Stomach (tissue), 9 donors: ENCODE results near the gene ULK4. TPM values are rescaled to one million over a fixed set of nuclear protein-coding genes. Genes with fewer than 3 reads are reported as not detected.
A peak's percentile ranks its signal among the peaks of the same experiment; 100 is the strongest.

ENCODE experiments used
- DNase-seq, 2 donors: peaks; one replicate each; pipeline versions ENCODE4 v3.0.0 to v3.0.0-alpha.2; 2013 to 2019
- H3K27ac ChIP-seq, 5 donors: fragments of 200-600 bp in 4 of 5; sonication (generic) in 4 of 5; one replicate each; pipeline ENCODE4 v1.5.1; 2013 to 2019; ENCODE audit warnings: mild to moderate bottlenecking in 1 of 5, moderate library complexity in 1 of 5
- H3K27me3 ChIP-seq, 3 donors: fragments of 200-600 bp; sonication (generic); one replicate each; pipeline ENCODE4 v1.5.1; 2017 to 2019; ENCODE audit warnings: mixed run types in 1 of 3
- H3K36me3 ChIP-seq, 4 donors: fragments of 200-600 bp; sonication (generic); 1 replicate in 3 of 4; 2 replicates in 1 of 4; pipeline ENCODE4 v1.5.1; 2016 to 2019
- H3K4me1 ChIP-seq, 4 donors: fragments of 200-600 bp; sonication (generic); one replicate each; pipeline ENCODE4 v1.5.1; 2016 to 2019
- H3K4me3 ChIP-seq, 4 donors: fragments of 200-600 bp; sonication (generic) in 3 of 4; one replicate each; pipeline ENCODE4 v1.5.1; 2016 to 2019; ENCODE audit warnings: mild to moderate bottlenecking in 1 of 4
- H3K9me3 ChIP-seq, 4 donors: fragments of 200-600 bp; sonication (generic); one replicate each; pipeline ENCODE4 v1.5.1; 2016 to 2019
- CTCF ChIP-seq, 7 experiments: fragments of 450-650 bp in 4 of 7; fragments of 200-600 bp in 3 of 7; sonication (generic) in 3 of 7; IDR thresholded peaks; one replicate each; pipeline ENCODE4 v1.5.1; 2016 to 2019; ENCODE audit warnings: antibody characterized with exemption in 7 of 7, control low read depth in 2 of 7, mild to moderate bottlenecking in 1 of 7
- EP300 ChIP-seq: sonication (generic); formaldehyde crosslinking; IDR thresholded peaks from one replicate; pipeline ENCODE4 v1.6.1; 2017; ENCODE audit warnings: antibody characterized with exemption
- POLR2A ChIP-seq, 4 donors: fragments of 450-650 bp; IDR thresholded peaks; one replicate each; pipeline ENCODE4 v1.6.1; 2016; ENCODE audit warnings: antibody characterized with exemption in 4 of 4, control low read depth in 2 of 4, mild to moderate bottlenecking in 1 of 4, moderate library complexity in 1 of 4
- POLR2AphosphoS5 ChIP-seq, 3 donors: sonication (generic); formaldehyde crosslinking; IDR thresholded peaks; one replicate each; pipeline ENCODE4 v1.6.1; 2016; ENCODE audit warnings: antibody characterized with exemption in 3 of 3
- WGBS, 5 donors: extraction: QIAGEN DNeasy Blood & Tissue Kit in 3 of 5; methylation state at CpG; one replicate each; pipeline versions ENCODE4 v1.1.5 to v1.1.7; 2013 to 2018; 5-methylcytosine and 5-hydroxymethylcytosine counted together
- intact Hi-C: fragments of 100-400 bp; cut with DNase I; formaldehyde crosslinking; loops from one replicate; pipeline ENCODE4 v1.15.1; 2023; ENCODE audit warnings: low total_unique reads
- polyA plus RNA-seq, 3 donors: library from polyadenylated mRNA; stranded (reverse); fragments of 200-250 nt; gene quantifications; one replicate each; pipeline ENCODE4 v1.2.3, GENCODE V29; 2013
- total RNA-seq, 5 donors: library from RNA; depleted of rRNA; stranded (reverse); fragments of >200 nt; gene quantifications; one replicate each; pipeline versions ENCODE4 v1.1.0 to v1.2.3, GENCODE V29; 2014 to 2016
- donor health status: healthy with polysubstance abuse.
- donor health status: Bipolar disorder and iron deficiency.
- donor health status: healthy.

Gene ULK4
- total and polyA plus RNA-seq, 8 donors, result 1.6 to 150 (median 7.4) TPM

- intact Hi-C loops, result no loop called here
- Histone ChIP-seq H3K4me3 (no peak overlapping the region), H3K4me1 (no peaks in the 10 kb centered on the region), H3K27ac (no peak overlapping the region), H3K9me3 (no peaks in the 10 kb centered on the region), H3K36me3 (no peaks in the 10 kb centered on the region), H3K27me3 (no peaks in the 10 kb centered on the region)
- 93 to 100% (median 97%) methylated on average over 2 of the region's 2 CpGs for WGBS, 5 donors
- no peak for DNase-seq
- TF ChIP-seq EP300 (no peak), CTCF (IDR thresholded peaks at IDR 0.05) (no peak), POLR2AphosphoS5 (IDR thresholded peaks at IDR 0.05) (no peak), POLR2A (IDR thresholded peaks at IDR 0.05) (no peak)
These were observed 646.8 kb downstream of the ULK4 start for GRCh38 chr3:41315126-41315525.

- WGBS, 5 donors, result 93 to 97% (median 95%) methylated on average over 2 of the region's 2 CpGs
- no peak for DNase-seq
- TF ChIP-seq EP300, result no peak
- no peak for TF ChIP-seq POLR2AphosphoS5 (IDR thresholded peaks at IDR 0.05)
- TF ChIP-seq POLR2A (IDR thresholded peaks at IDR 0.05), result no peak
- Histone ChIP-seq H3K9me3 (no peaks in the 10 kb centered on the region), H3K4me1 (peaks cover 0 to 8% (median 0%) of the 10 kb centered on the region in 4 donors), H3K4me3 (no peak overlapping the region), H3K27me3 (no peaks in the 10 kb centered on the region), H3K36me3 (no peaks in the 10 kb centered on the region), H3K27ac (no peak overlapping the region)
- intact Hi-C loops, result no loop called here
These were observed 653.8 kb downstream of the ULK4 start for GRCh38 chr3:41308119-41308518.

GRCh38 chr3:41307065-41307464, 654.8 kb downstream of the ULK4 start:
- TF ChIP-seq POLR2AphosphoS5 (IDR thresholded peaks at IDR 0.05) (no peak), EP300 (no peak), POLR2A (IDR thresholded peaks at IDR 0.05) (no peak), CTCF (IDR thresholded peaks at IDR 0.05) (no peak)
- no peak for DNase-seq
- intact Hi-C loops, result no loop called here
- no peak overlapping the region for H3K27ac ChIP-seq
- H3K27me3 ChIP-seq, result no peaks in the 10 kb centered on the region
- peaks cover 0 to 8% (median 0%) of the 10 kb centered on the region in 4 donors for H3K4me1 ChIP-seq
- H3K9me3 ChIP-seq, result no peaks in the 10 kb centered on the region
- no peaks in the 10 kb centered on the region for H3K36me3 ChIP-seq
- H3K4me3 ChIP-seq, result no peak overlapping the region
- 63 to 78% (median 76%) methylated on average over 2 of the region's 2 CpGs for WGBS, 5 donors

GRCh38 chr3:41304593-41304992, 657.3 kb downstream of the ULK4 start:
- peak in 1 of 2 donors; percentile 38 for DNase-seq
- Histone ChIP-seq H3K9me3 (no peaks in the 10 kb centered on the region), H3K36me3 (no peaks in the 10 kb centered on the region), H3K4me3 (no peak overlapping the region), H3K4me1 (peaks cover 0 to 8% (median 0%) of the 10 kb centered on the region in 4 donors), H3K27ac (no peak overlapping the region), H3K27me3 (no peaks in the 10 kb centered on the region)
- WGBS, 5 donors, result 36 to 75% (median 65%) methylated on average over 2 of the region's 2 CpGs
- no peak for TF ChIP-seq CTCF (IDR thresholded peaks at IDR 0.05)
- no peak for TF ChIP-seq POLR2AphosphoS5 (IDR thresholded peaks at IDR 0.05)
- TF ChIP-seq EP300, result no peak
- no peak for TF ChIP-seq POLR2A (IDR thresholded peaks at IDR 0.05)
- intact Hi-C loops, result no loop called here

- no peak overlapping the region for H3K4me3 ChIP-seq
- peaks cover 0 to 8% (median 0%) of the 10 kb centered on the region in 4 donors for H3K4me1 ChIP-seq
- intact Hi-C loops, result no loop called here
- H3K9me3 ChIP-seq, result no peaks in the 10 kb centered on the region
- no peaks in the 10 kb centered on the region for H3K27me3 ChIP-seq
- WGBS, 5 donors, result 55 to 77% (median 68%) methylated on average over 4 of the region's 4 CpGs
- no peak for DNase-seq
- TF ChIP-seq CTCF (IDR thresholded peaks at IDR 0.05) (no peak), POLR2A (IDR thresholded peaks at IDR 0.05) (no peak), EP300 (no peak), POLR2AphosphoS5 (IDR thresholded peaks at IDR 0.05) (no peak)
- no peaks in the 10 kb centered on the region for H3K36me3 ChIP-seq
- no peak overlapping the region for H3K27ac ChIP-seq
These were observed 659.6 kb downstream of the ULK4 start for GRCh38 chr3:41302295-41302694.
